H1 (cell line): ENCODE data around the gene MTF2. TPM values are rescaled to one million over a fixed set of nuclear protein-coding genes. Genes with fewer than 3 reads are reported as not detected.

Source experiments
- CTCF ChIA-PET: fragments of 300-600 bp; sonication (Branson Sonifier 250); formaldehyde crosslinking; loops from one replicate; lab custom pipeline; 2021; ENCODE audit not compliant: partially characterized antibody; lab: Charles Lee
- POLR2A ChIA-PET: fragments of 300-600 bp; sonication (Branson Sonifier 250); formaldehyde crosslinking; loops from one replicate; lab custom pipeline; 2021; ENCODE audit warnings: inconsistent platforms; ENCODE audit not compliant: partially characterized antibody; lab: Charles Lee
- DNase-seq, 2 experiments: peaks; one replicate each; pipeline versions ENCODE4 v3.0.0 to v3.0.0-alpha.2; 2010 to 2022; ENCODE audit warnings: low spot score in 2 of 2, low read depth in 1 of 2, mixed read lengths in 1 of 2
- FAIRE-seq: peaks from 2 replicates; lab custom pipeline; 2011; peaks lifted over from hg19 to GRCh38; lab: Jason Lieb, UNC
- H2AFZ ChIP-seq: 2 replicates; pipeline ENCODE4 v1.8.1; 2012; ENCODE audit warnings: low read length, inconsistent platforms
- H2AK5ac ChIP-seq: 2 replicates; pipeline ENCODE4 v1.6.1; 2013; ENCODE audit warnings: low read depth, low read length
- H2BK120ac ChIP-seq: replicated peaks from 2 replicates; pipeline ENCODE3; 2013; ENCODE audit warnings: low read depth, low read length, inconsistent platforms
- H2BK12ac ChIP-seq: 2 replicates; pipeline ENCODE4 v1.6.1; 2013; ENCODE audit warnings: low read depth, low read length
- H2BK15ac ChIP-seq: 2 replicates; pipeline ENCODE4 v1.6.1; 2013; ENCODE audit warnings: low read length
- H2BK20ac ChIP-seq: 2 replicates; pipeline ENCODE4 v1.6.1; 2013; ENCODE audit warnings: low read length
- H2BK5ac ChIP-seq: 2 replicates; pipeline ENCODE4 v1.6.1; 2013; ENCODE audit warnings: low read depth, low read length
- H3K14ac ChIP-seq: 2 replicates; pipeline ENCODE4 v1.6.1; 2013; ENCODE audit warnings: inconsistent platforms; ENCODE audit not compliant: insufficient read length
- H3K18ac ChIP-seq: 2 replicates; pipeline ENCODE4 v1.6.1; 2013; ENCODE audit warnings: low read length; ENCODE audit errors: extremely low read depth
- H3K23ac ChIP-seq: 2 replicates; pipeline ENCODE4 v1.6.1; 2013; ENCODE audit warnings: inconsistent platforms; ENCODE audit not compliant: insufficient read length
- H3K23me2 ChIP-seq: 2 replicates; pipeline ENCODE4 v1.6.1; 2013; ENCODE audit warnings: low read depth, low read length
- H3K27ac ChIP-seq: 2 replicates; pipeline ENCODE4 v1.6.1; 2011; ENCODE audit warnings: low read depth, low read length, inconsistent platforms
- H3K27me3 ChIP-seq, 4 experiments: replicated peaks in 1 of 4; 1 replicate in 1 of 4; 2 replicates in 3 of 4; pipeline versions ENCODE4 v1.6.1 to v1.8.1; 2011 to 2013; ENCODE audit warnings: low read length in 3 of 4, mild to moderate bottlenecking in 3 of 4, inconsistent platforms in 2 of 4, mixed read lengths in 2 of 4, moderate library complexity in 1 of 4; ENCODE audit not compliant: control insufficient read depth in 3 of 4, insufficient read depth in 3 of 4; ENCODE audit errors: extremely low read depth in 1 of 4
- H3K36me3 ChIP-seq, 4 experiments: 2 replicates each; pipeline versions ENCODE4 v1.6.1 to v1.8.1; 2011 to 2013; ENCODE audit warnings: mild to moderate bottlenecking in 4 of 4, low read length in 3 of 4, moderate library complexity in 2 of 4, control low read depth in 1 of 4, inconsistent platforms in 1 of 4; ENCODE audit not compliant: insufficient read depth in 4 of 4, control insufficient read depth in 2 of 4
- H3K4ac ChIP-seq: replicated peaks from 2 replicates; pipeline ENCODE3; 2013; ENCODE audit warnings: low read length, low read depth, mixed read lengths, inconsistent platforms; ENCODE audit not compliant: insufficient read length
- H3K4me1 ChIP-seq, 4 experiments: replicated peaks in 1 of 4; 1 replicate in 1 of 4; 2 replicates in 3 of 4; pipeline versions ENCODE4 v1.6.1 to v1.8.1; 2011 to 2013; ENCODE audit warnings: low read length in 3 of 4, inconsistent platforms in 2 of 4, mixed read lengths in 1 of 4; ENCODE audit not compliant: insufficient read depth in 4 of 4, control insufficient read depth in 3 of 4
- H3K4me2 ChIP-seq, 2 experiments: 2 replicates each; pipeline versions ENCODE4 v1.6.1 to v1.8.1; 2011 to 2013; ENCODE audit warnings: low read depth in 2 of 2, low read length in 2 of 2, control low read depth in 1 of 2, inconsistent platforms in 1 of 2, mild to moderate bottlenecking in 1 of 2; ENCODE audit not compliant: insufficient read depth in 1 of 2
- H3K4me3 ChIP-seq, 4 experiments: fragments of 200-600, 300-600 bp in 1 of 4; sonication (generic), shearing (Covaris generic), sonication (Bioruptor Twin) in 1 of 4; 2 replicates each; pipeline versions ENCODE4 v1.5.1 to v1.8.1; 2011 to 2016; ENCODE audit warnings: low read length in 4 of 4, low read depth in 3 of 4, control low read depth in 2 of 4, inconsistent platforms in 2 of 4, mild to moderate bottlenecking in 2 of 4, mixed read lengths in 1 of 4, moderate library complexity in 1 of 4; ENCODE audit not compliant: insufficient read depth in 2 of 4; ENCODE audit errors: extremely low read depth in 1 of 4
- H3K56ac ChIP-seq: replicated peaks from 2 replicates; pipeline ENCODE3; 2013; ENCODE audit warnings: low read depth, mild to moderate bottlenecking, mixed read lengths, low read length, inconsistent platforms; ENCODE audit not compliant: insufficient read length
- H3K79me1 ChIP-seq: 2 replicates; pipeline ENCODE4 v1.6.1; 2013; ENCODE audit warnings: low read depth, low read length, control low read depth
- H3K79me2 ChIP-seq, 2 experiments: 2 replicates each; pipeline versions ENCODE4 v1.6.1 to v1.8.1; 2012 to 2013; ENCODE audit warnings: low read length in 2 of 2, mild to moderate bottlenecking in 2 of 2, inconsistent platforms in 1 of 2; ENCODE audit not compliant: insufficient read depth in 2 of 2, control insufficient read depth in 1 of 2
- H3K9ac ChIP-seq, 4 experiments: replicated peaks in 1 of 4; 1 replicate in 1 of 4; 2 replicates in 3 of 4; pipeline versions ENCODE4 v1.6.1 to v1.8.1; 2011 to 2013; ENCODE audit warnings: low read depth in 3 of 4, low read length in 3 of 4, control low read depth in 2 of 4, mild to moderate bottlenecking in 2 of 4, moderate library complexity in 2 of 4, inconsistent platforms in 1 of 4; ENCODE audit errors: extremely low read depth in 1 of 4
- H3K9me3 ChIP-seq, 2 experiments: 2 replicates each; pipeline versions ENCODE4 v1.6.1 to v1.8.1; 2012 to 2013; ENCODE audit warnings: mild to moderate bottlenecking in 2 of 2, moderate library complexity in 2 of 2, control low read depth in 1 of 2, inconsistent platforms in 1 of 2, low read depth in 1 of 2, low read length in 1 of 2, mixed read lengths in 1 of 2; ENCODE audit not compliant: insufficient read depth in 2 of 2
- H4K20me1 ChIP-seq, 2 experiments: replicated peaks in 1 of 2; 2 replicates each; pipeline versions ENCODE3 to v1.8.1; 2011 to 2013; ENCODE audit warnings: inconsistent platforms in 2 of 2, low read length in 2 of 2, mild to moderate bottlenecking in 1 of 2; ENCODE audit not compliant: insufficient read depth in 2 of 2, control insufficient read depth in 1 of 2
- H4K5ac ChIP-seq: 2 replicates; pipeline ENCODE4 v1.6.1; 2013; ENCODE audit warnings: low read length, low read depth, mixed read lengths, inconsistent platforms; ENCODE audit not compliant: insufficient read length
- H4K8ac ChIP-seq: 2 replicates; pipeline ENCODE4 v1.8.0; 2013; ENCODE audit warnings: mild to moderate bottlenecking, moderate library complexity, low read length, inconsistent platforms; ENCODE audit not compliant: insufficient read depth; ENCODE audit errors: extremely low read depth
- H4K91ac ChIP-seq: replicated peaks from 2 replicates; pipeline ENCODE3; 2013; ENCODE audit warnings: low read length, mixed read lengths, inconsistent platforms; ENCODE audit not compliant: insufficient read length
- GABPA ChIP-seq: IDR thresholded peaks from 2 replicates; pipeline ENCODE4 v1.6.1; 2011; ENCODE audit warnings: mild to moderate bottlenecking, low read length, moderate library complexity, borderline replicate concordance; ENCODE audit not compliant: insufficient read depth
- TEAD4 ChIP-seq: IDR thresholded peaks from 2 replicates; pipeline ENCODE4 v1.6.1; 2012; ENCODE audit warnings: low read depth, low read length, inconsistent platforms, mixed read lengths
- WGBS, 2 experiments: shearing (Covaris generic) in 1 of 2; methylation state at CpG; one replicate each; pipeline versions ENCODE4 v1.1.6 to v1.1.7; 2013 to 2015; ENCODE audit warnings: low lambda C conversion rate in 2 of 2, mixed read lengths in 2 of 2, inconsistent platforms in 1 of 2, low coverage in 1 of 2, missing lambda C conversion rate in 1 of 2; ENCODE audit not compliant: insufficient replicate concordance in 2 of 2, insufficient coverage in 1 of 2, insufficient read length in 1 of 2; ENCODE audit errors: extremely low coverage in 1 of 2, missing lambda C conversion rate in 1 of 2; 5-methylcytosine and 5-hydroxymethylcytosine counted together
- polyA plus RNA-seq, 7 experiments: library from polyadenylated mRNA; depleted of rRNA in 3 of 7; stranded (reverse) in 5 of 7; unstranded in 2 of 7; fragments of >200 nt in 5 of 7; fragments of 200-250 nt in 2 of 7; gene quantifications; 1 replicate in 5 of 7; 2 replicates in 1 of 7; 4 replicates in 1 of 7; pipeline versions ENCODE4 v1.2.1 to v1.2.3, GENCODE V29; 2011 to 2013; ENCODE audit warnings: missing spikeins in 2 of 7, mixed read lengths in 2 of 7
- total RNA-seq: library from RNA; stranded (reverse); fragmentation: NEBNext Ultra II Directional; extraction: Animal tissue kit (Norgen Biotek cat#: 25700); gene quantifications from 2 replicates; pipeline ENCODE4 v1.2.1, GENCODE V29; 2021

MTF2 gene
- total and polyA plus RNA-seq, 2 of the 8 experiments (the other 6 are each of a cell fraction or from before 2014, with no cell fraction given), result 72.1 to 102 TPM

DNA sequence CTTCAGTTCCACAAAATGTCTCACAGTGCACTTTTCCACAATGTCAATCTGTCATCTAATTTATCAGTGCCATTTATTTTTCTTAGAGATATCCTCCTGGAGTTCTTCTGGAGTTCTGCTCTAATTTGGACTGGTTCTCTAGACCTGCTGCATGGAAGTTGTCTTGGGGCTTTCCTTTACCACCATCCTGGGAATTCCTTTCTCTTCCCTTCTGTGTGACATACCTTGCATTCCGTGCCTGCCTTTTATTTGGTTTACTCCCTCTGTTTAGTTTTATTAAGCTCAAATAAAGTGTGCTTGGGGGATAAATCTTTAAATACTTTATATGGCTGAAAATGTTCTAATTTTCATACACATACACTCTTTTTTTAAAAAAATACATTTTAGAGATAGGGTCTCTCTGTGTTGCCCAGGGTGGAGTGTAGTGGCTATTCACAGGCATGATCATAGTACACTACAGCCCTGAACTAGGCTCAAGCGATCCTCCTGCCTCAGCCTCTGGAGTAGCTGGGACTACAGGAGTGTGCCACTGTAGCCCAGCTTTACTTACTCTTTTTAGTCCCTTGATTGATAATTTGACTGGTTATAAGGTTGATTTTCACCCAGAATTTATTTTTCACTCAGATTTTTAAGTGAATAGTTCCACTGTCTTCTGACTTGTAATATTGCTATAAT lies 14.4 kb downstream of the MTF2 start:
- no peak overlapping the region for H4K91ac ChIP-seq
- no peak overlapping the region for H3K14ac ChIP-seq
- H2BK120ac ChIP-seq, result no peak overlapping the region
- H3K18ac ChIP-seq, result no peak overlapping the region
- H3K4me3 ChIP-seq, result no peak overlapping the region
- H4K8ac ChIP-seq, result no peak overlapping the region
- H3K9me3 ChIP-seq, result no peaks in the 10 kb centered on the region
- ChIA-PET POLR2A (interaction anchor here (0.7 to 4.3 kb wide), 4 partner anchors 13 to 266 kb away, joined by 3 to 41 read pairs (median 4); partner anchors contain the start of gene MTF2), CTCF (interaction anchor here (1.2 to 1.7 kb wide), 3 partner anchors 9 to 363 kb away, joined by 3 to 4 read pairs (median 4); partner anchors contain the start of gene MTF2)
- H3K4ac ChIP-seq, result no peak overlapping the region
- no peaks in the 10 kb centered on the region for H3K27me3 ChIP-seq
- H3K79me2 ChIP-seq, result peaks cover 52 to 100% of the 10 kb centered on the region in 2 experiments
- peaks cover 23 to 38% of the 10 kb centered on the region in 2 experiments for H4K20me1 ChIP-seq
- peaks cover 0 to 6% (median under 1%) of the 10 kb centered on the region in 4 experiments; a peak in 3 of 7 replicates for H3K4me1 ChIP-seq
- H3K4me2 ChIP-seq, result no peak overlapping the region
- no peaks in the 10 kb centered on the region for H3K23me2 ChIP-seq
- H2BK15ac ChIP-seq, result no peak overlapping the region
- H2BK5ac ChIP-seq, result no peak overlapping the region
- no peak overlapping the region for H2BK20ac ChIP-seq
- H2BK12ac ChIP-seq, result no peak overlapping the region
- H3K23ac ChIP-seq, result no peak overlapping the region
- FAIRE-seq (no peak), DNase-seq (no peak)
- no peak overlapping the region for H2AFZ ChIP-seq
- 61% methylated on average over 2 of the region's 2 CpGs; no CpG with 5 or more reads in 1 of the 2 experiments for whole genome bisulfite sequencing, 2 experiments
- peaks cover 2% of the 10 kb centered on the region; the same call in 1 of the 2 replicates for H3K79me1 ChIP-seq
- H3K36me3 ChIP-seq, result no peaks in the 10 kb centered on the region; a peak in 1 of 8 replicates
- no peak overlapping the region for H4K5ac ChIP-seq
- no peak overlapping the region for H3K56ac ChIP-seq
- H3K9ac ChIP-seq, result no peak overlapping the region
- no peak overlapping the region for H2AK5ac ChIP-seq
- TF ChIP-seq GABPA (no peak), TEAD4 (peak; percentile 92)
- no peak overlapping the region for H3K27ac ChIP-seq
